ENCODE data around the gene KDM2A.

- TF ChIP-seq CTCF (IDR thresholded peaks at IDR 0.05) (no peak), POLR2A (IDR thresholded peaks at IDR 0.05) (no peak), EP300 (IDR thresholded peaks at IDR 0.05; ENCODE audit: low read depth) (no peak), POLR2AphosphoS5 (IDR thresholded peaks at IDR 0.05) (no peak)
Observed at GRCh38 chr11:67306769-67307544, 187.9 kb downstream of the KDM2A start.

Measured in transverse colon (tissue), 4 donors.